ENCODE measurements around the gene SNX8.

GRCh38 chr7:2239242-2239641 lies 75.0 kb downstream of the SNX8 start:
- TF ChIP-seq POLR2A (IDR thresholded peaks at IDR 0.05) (no peak), CTCF (IDR thresholded peaks at IDR 0.05) (no peak)

Measured in lower leg skin (tissue), 3 donors.